Medulla oblongata (tissue), 1 donor: ENCODE results near the gene SCRN2.

Experiments used
- DNase-seq: peaks from one replicate; pipeline ENCODE4 v3.0.0-alpha.2; 2015; ENCODE audit errors: extremely low spot score

SCRN2 gene

DNA sequence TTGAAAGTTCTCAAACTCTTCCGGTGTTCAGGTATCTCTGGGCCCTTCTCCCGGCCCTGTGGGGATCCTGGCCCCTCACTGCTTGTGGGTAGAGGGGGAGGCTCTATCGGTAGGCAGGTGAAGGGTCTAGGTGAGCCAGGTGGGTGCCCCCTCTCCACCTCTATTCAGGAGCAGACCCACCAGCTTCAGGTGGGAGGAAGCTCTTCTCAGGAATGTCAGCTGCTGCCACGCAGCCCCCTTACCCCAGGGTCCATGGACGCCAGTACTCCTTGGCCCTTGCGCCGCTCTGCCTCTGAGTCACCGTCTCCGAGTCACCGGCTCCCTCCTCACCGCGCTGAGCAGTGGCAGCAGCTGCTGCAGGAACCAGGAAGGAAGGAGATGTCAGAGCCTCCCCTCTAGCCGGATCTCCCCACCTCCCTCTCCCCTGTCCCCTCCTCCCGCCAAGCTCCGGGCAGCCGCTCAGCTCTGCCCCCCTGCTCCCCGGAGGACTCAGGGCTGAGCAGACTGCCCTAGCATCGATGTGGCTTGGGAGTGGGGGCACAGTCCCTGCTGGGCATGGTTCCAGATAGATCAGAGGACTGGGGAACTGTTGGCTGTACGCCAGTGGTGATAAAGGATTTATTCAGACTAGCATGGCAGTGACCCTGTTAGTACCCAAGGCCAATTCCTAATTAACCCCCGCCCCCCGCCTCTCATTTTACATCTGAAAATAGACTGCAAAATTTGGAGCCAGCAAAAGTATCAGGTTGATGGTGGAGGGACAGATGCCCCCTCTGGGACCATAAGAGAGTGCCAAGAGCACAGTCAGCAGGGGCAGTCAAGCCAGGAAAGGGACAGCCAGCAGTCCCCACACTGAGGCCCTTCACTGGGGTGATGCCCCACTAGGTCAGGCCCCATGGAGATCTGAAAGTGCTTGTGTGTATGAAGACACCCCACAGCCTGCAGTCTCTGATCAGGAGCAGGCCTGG, 19.4 kb downstream of the SCRN2 start, which contains the start of gene OSBPL7:
TSS of gene OSBPL7 (minus strand) at position 371 of the 968 bp plus-strand sequence. CDS start 1,516 bp downstream, outside the sequence.
- DNase-seq = peak; percentile 83

DNA sequence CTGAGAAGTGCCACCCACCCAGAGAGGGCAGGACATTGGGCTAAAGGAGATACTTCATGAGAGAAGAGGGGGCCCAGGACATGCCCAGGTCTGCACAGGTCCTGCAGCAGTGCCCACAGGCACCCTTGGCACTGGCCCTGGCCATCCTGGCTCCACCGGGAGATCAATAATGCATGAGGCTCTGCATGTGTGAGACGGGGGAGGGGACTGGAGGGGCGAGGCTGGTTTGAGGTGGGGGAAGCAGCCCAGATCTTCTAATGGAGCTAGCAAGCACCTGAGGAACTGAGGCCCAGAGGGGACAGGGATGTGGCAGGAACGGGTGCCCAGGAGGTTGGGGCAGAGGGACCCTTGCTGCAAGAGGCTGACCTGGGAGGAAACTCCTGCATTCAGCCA, 20.0 kb downstream of the SCRN2 start:
- no peak for DNase-seq

DNA sequence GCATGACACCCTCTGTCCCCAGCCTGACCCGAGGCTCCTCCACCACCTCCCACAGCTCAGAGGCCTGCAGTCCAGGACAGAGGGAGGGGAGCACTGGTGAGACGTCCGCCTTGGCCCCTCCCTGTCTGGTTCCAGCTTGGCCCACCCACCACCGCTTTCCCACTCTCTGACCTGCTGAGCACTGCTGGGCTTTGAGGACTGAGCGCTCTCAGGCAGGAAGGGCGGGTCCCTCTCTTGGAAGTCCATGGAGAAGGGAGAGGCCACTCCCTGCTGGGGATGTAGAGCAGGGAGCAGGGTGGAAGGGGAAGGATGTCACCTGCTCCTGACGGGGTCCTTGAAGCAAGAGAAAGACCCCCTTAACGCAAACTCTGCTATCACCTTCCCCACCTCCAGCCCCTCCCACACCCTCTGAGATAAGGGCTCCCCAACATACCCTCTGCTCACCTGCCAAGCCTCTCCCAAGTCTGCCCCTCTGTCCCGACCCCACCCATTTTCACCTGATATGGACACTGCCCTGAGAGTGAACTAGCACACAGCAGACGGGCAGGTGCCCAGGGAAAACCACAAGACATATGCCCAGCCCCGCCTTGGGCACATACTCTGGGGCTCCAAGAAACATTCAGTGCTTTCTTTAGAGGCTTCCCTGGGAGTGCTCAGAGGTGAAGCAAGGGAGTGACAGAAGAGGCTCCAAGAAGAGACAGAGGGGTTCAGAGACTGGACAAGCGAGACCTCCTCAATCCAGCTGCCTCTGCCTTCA, 20.9 kb downstream of the SCRN2 start:
- DNase-seq = no peak

DNA sequence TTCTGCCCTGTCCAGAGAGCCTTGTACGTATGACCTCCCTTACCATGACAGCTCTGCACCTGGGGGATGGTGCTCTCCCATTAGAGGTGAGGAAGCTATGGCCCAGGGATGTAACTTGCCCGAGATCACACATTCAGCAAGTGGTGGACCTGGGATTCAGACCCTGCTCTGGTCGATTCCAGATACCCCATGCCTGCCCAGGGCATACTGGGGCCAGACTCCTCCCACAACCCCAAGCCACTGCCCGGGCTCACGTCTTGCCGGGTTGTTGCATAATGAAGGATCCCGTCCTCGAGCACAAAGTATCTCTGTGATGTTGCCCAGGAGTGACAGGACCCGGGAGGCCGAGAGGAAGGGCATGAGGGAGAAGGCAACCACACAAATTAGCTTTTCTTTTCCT, 21.6 kb downstream of the SCRN2 start:
- DNase-seq = no peak

DNA sequence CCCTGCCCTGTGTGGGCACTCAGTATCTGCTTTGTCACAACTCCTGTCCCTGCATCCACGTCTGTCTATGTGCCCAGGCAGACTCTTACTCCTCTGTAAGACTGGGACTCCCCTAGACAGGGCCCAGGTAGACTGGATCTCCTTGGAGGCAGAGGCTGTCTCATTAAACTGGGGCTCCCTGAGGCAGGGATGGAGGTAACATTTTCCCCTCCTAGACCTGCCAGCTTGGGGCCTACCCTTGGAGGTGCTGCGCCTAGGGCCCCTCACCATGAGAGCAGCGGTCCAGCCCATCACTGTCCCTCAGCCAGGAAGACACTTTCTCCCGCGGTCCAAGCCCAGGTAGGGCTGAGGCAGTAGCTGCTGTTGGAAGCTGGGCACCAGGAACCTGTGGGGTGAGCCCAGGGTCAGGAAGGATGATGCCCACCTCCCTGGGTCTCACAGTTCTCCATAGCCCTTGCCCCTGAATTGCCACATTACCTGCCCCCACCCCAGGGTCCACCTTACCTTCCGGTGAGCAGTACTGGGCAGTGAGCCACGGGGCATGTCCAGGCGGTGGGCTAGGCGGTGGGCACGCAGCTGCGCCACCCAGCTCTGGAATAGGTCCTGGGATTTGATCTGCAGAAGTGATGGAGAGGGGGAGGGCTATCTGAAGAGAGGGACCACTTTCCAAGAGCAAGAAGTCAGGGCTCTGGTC, 22.9 kb downstream of the SCRN2 start:
- DNase-seq = no peak

DNA sequence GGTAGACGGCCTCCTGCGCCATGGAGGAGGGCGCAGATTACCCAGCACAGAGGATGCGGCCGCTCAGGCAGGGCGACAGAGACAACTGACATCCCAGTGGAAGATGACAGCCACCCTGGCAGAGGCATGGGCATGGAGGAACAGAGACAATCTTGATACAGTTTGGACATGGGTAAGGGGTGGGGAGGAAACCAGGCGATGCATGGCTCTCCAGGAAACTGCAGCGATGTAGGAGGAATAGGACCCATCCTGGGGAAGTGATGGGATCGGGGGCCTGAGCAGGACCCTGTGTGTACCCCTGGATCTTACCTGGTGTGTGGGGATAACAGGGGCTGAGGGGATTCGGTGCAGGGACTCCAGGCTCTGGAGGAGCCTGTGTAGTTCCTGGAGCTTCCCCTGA, 24.1 kb downstream of the SCRN2 start:
- no peak for DNase-seq

DNA sequence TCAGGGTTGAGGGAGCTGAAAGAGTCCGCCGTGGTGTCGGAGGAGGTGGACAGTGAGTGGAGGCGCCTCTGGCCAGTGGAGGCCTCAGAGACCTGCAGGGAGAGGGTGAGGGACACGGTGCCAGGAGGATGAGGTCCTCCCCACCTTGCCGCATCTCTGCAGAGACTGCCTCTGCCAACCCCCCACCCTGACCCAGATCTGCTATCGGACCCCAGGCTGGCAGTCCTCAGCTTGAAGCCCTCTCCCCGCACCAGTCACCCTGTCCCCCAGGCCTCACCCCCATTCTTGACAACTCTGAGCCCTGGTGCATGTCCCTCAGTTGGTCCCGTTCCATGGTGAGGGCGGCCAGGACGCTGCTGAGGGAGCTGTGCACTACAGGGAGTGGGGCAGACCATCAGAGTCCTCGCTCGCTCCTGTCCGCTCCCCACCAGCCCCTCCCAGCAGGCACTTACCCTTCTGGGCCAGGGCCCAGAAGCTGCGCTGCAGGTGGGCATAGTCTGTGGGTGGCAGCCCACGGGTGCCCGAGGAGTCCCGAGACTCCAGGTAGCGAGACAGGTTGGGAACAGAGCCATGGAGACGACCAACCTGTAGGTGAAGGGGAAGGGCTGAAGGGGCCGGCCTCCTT, 24.9 kb downstream of the SCRN2 start:
- DNase-seq = no peak

DNA sequence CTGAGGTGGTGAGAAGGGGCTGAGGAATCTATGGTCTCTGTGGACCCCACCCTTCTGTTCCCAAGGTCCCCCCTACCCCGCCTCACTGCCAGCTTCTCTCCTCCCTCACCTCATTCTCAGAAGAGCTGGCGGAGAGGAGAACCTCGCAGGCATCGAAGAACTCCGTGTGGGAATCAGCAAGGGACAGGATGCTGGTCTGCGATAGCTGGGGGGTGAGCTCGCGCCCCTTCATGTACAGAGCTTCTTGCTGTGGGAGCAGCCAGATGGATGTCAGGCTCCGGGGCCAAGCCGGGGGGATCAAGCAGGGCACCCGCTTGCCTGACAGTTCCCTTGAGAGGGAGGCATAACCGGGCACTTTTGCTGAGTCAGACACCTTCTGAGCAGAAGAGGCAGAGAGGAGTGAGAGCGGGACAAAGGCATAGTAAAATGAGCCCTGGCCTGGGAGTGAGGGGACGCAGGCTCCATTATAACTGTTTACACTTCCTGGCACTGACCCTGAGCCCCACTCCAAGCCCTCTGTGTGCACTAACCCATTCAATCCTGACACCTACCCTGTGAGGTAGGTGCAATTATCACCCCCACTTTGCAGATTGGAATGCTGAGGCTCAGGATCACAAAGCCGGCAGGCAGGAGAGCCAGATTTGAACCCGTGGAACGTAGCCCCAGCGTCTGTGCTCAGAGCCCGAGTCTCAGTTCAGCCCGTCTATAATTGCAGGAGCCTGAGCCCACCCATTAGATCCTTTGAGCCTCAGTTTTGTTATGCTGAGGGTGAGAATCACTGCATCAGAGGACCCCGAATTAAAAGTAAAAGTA, 25.8 kb downstream of the SCRN2 start:
- no peak for DNase-seq

DNA sequence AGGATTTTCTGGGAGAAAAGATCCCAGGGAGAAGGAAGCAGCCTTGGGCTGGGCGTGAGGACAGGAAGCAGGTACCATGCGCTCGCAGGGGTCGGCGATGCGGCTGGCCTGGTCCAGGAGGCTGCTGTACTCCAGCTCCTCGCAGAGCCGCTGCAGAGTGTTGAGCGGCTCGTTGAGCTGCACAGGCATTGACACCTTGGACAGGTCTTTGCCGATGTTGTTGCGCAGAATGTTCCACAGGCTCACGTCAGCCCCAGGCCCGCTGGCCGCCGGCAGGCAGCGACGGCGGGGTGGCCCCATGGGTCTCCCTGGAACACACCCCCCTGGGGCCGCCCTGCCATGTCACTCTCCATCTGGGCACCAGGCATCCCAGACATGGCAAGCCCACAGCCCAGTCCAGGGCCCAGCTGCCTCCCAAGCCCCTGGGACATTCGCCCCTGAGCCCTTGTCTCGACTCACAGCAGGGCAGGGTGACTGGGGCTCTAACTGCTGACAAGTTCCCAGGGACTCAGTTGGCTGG, 27.5 kb downstream of the SCRN2 start:
- DNase-seq = no peak

DNA sequence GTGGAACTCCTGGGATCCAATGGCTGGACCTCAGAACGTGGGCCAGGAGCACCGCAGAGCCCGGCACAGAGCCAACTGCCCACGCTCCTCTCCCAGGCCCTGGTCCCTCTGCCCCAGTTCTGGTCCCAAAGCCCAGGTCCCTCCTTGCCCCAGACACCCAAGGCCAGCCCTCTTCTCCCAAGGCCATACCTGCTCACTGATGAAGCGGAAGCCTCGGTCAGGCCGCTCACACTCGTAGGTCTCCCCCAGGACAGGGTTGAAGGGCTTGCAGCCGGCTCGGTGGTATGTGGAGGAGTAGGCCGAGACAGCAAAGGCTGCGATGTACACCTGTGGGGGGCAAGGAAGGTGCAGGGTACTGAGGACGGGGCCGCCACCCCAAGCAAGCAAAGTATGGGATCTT, 28.0 kb downstream of the SCRN2 start:
- DNase-seq = no peak

DNA sequence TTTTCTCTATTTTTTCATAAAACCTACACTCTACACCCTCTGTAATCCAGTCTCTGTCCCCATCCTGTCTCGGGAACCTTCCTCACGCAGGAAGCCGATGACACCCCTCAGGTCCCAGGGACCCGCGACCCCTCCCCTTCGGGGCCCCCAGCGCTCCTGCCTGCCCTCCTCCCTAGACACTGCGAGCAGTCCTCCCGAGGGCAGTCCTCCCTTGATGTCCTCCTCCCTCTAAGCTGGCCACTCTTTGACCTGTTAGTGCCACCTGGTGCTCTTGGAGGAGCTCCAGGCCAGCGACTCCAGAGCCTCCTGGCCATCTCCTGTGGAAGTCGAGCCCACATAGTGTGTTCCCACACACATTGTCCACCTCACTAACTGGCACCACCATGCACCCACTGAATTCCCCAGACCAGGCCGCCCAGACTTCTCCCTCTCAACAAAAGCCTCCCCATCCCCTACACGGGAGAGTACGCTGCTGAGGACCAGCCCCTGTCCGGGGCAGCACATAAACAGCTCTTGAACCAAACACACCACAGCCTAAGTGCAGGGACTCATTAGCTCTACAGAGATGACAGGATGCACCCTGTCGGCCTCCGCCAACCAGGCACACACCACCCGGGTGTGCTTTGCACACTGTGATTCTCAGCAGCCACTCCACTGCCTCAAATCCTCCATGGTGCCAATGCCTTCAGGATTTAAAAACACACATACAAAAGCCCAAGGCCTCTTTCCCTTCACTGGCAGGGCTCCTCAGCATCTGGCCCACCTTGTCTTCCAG, 28.7 kb downstream of the SCRN2 start:
- DNase-seq = no peak

DNA sequence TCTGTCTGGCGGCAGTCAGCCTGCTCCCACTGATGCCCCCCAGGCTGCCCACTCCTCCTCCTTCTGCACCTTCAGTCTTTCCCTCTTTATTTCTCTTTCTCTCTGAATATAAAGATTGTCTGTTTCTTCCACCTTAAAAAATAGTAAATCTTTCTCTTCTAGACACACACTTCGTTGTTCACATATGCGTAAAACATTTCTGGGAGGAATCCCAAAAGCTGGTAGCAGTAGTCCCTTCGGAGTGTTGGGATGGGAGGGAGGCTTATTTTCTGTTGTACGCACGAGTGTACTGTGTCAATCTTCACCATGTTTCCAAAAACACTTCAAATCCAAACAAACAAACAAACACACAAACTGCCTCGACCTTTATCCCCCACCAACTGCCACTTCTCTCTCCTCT, 29.4 kb downstream of the SCRN2 start:
- DNase-seq = no peak

DNA sequence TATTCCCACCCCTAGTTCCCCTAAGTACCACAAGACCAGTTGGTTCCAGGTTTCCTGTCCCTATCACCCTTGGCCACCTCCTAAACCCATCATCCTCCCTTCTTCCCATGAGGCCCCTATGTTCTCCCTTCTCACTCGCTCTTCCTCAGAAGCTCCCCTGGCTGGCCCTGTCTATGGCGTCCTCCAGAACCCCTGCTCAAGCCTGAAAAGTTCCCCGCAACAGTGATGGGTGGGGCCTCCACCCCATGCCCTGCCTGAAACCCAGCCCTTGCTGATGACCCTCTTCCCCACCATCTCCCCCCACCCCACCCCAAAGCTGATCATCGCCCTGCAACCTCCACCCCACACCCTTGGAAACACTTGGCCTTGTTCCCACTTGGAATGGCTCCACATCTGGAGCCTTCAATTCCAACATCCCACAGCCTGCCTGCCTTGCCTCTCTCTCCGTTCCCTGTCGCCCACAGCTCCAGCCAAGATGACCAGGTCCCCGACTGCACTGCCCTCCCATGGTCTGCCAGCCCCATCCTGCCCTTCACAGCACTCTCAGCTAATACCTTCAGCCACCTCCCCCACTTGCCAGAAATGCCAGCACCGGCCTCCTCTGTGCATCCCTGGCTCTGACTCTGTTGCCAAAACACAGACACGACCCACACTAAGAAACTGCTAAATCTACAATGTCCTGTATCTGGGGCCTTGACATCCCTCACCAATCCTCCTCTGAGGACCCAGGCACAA, 30.0 kb downstream of the SCRN2 start:
- no peak for DNase-seq

DNA sequence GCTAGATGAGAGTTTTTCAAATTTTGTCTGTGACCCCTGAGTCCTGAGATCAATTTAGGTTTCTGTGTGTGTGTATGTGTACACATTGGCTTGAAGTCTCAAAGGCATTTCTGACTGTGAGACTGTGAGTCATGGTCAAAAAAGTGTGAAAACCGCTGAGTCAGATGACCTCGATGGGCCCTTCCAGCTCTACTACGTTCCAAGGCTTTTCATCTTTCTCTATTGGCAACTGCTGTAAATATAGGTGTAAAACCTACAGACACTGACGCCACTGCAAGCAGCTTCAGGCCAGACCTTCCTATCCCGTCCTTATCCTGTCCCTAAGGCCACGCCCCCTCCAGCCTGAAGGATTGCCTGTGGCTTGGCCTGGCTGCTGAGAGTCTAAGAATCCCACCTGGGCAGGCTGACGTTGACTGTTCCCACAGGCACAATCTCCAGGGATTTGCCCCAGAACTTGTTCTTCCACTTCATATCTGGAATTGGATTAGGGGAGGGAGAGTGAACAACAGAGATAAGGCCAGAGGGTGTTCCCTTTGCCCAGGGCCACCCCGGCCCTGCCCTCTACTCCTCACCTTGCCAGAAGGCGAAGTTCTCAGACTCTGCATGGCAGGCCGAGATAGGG, 30.8 kb downstream of the SCRN2 start:
- DNase-seq = no peak

DNA sequence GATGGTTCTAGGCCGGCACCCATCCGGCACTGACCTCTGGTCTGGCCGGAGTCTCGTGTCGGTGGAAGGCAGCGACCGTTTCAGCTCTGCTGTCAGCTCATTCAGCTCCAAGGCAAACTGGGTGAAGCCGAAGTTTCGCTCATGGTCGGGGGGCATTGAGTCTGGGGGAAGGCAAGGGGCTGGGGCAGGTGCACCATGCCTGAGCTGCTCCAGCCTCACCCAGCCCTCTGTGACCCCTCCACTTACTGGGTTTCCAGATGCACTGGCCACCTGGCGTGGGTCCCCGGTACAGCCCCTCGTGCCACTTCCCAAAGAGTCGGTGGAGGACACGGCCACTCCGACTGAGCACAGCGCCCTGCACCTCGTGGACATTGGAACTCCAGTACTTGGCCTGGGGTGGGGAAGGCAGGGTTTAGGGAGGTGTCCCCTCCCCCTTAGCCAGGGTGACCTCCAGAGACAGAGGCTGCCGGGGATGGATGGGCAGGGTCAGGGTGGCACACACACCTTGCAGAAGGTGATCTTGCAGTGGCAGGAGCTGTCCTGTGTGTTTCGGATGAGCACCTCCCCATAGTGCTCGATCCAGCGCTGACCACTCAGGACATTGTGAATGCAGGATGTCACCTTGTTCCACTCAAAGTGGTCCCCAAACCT, 32.1 kb downstream of the SCRN2 start:
- no peak for DNase-seq

DNA sequence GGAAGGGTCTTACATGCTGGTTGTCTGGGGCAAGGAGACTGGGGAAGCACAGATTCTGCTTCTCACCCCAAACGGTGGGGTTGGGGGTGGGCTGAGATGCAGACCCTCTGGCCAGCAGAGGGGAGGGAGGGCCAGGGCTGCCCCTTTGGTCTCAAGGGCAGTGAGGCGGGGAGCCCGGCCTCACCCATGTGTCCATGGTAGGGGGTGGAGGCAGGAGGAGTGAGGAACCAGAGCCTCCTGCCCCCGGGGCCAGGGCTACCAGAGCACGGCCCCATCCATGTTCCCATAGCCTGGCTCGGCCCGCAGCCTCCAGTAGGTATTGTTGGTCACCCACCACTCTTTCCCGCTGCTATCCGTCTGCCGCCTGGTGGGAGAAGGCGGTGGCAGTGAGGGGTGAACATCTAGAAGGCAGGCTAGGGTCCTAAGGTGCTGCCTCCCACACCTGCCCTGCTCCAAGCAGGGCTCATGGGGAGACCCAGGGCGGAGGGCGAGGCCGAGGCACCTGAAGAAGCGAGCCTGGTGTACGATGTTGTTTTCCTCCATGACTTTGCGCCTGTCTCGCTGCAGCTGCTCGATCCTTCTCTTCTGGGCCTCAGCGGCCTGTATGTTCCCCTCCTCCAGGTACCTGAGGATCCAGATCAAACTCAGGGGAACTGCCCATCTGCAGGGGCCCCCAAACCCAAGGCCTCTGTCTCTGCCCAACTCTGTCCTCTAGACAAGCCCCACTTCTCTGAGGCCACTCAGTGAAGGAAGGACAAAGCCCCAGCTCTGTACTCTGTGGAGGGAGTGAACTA, 32.8 kb downstream of the SCRN2 start:
- DNase-seq = no peak

DNA sequence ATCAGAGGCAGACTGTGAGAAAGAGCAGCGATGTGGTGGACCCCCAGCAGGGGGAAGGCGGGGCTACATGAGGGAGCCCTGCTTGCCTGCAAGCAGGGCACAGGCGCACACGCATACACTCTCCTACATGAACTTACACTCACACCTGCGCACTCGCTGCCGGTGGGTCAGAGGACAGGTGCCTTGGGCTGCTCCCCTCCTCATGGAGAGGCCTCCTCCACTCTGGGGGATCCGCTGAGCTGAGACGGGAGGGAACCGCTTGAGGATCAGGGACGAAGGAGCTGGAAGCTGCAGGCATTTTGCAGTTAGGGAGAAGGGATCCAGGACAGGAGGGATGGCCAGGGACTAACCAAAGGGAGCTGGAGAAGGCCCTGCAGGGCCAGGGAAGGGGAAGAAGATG, 33.7 kb downstream of the SCRN2 start:
- DNase-seq = no peak

DNA sequence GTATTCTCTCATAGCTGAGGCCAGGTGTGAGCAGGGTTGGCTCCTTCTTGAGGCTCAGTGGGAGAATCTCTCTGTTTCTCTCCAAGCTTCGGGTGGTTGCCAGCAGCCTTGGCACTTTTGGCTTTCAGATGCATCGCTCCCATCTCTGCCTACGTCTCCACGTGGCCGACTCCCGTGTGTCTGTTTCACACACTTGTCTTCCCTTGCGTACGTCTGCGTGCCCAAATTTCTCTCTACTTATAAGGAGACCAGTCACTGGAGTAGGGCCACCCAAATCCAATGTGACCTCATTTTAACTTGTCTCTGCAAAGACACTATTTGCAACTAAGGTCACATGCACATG, 34.2 kb downstream of the SCRN2 start:
- DNase-seq = no peak
